Endothelial cell of umbilical vein (primary cell): ENCODE results near the gene ADD2. TPM values are rescaled to one million over a fixed set of nuclear protein-coding genes. Genes with fewer than 3 reads are reported as not detected.
A peak's percentile ranks its signal among the peaks of the same experiment; 100 is the strongest.

ENCODE experiments used
- BruUV-seq: library from RNA; stranded (reverse); fragments of 400-500 nt; replicated peaks from 2 replicates; lab custom pipeline; 2021; lab: Mats Ljungman, UMichigan
- CTCF ChIA-PET: fragments of 300-600, 350-600 bp; sonication (Branson Sonifier 250); formaldehyde crosslinking; loops from one replicate; lab custom pipeline; 2021; ENCODE audit warnings: antibody characterized with exemption, inconsistent platforms; lab: Charles Lee
- POLR2A ChIA-PET: fragments of 300-600, 350-600 bp; sonication (Branson Sonifier 250); formaldehyde crosslinking; loops from one replicate; lab custom pipeline; 2021; ENCODE audit warnings: antibody characterized with exemption, inconsistent platforms; lab: Charles Lee
- DNase-seq: peaks from one replicate; pipeline ENCODE4 v3.0.0-alpha.2; 2011; ENCODE audit warnings: low read depth, low spot score
- FAIRE-seq: peaks from 2 replicates; lab custom pipeline; 2011; peaks lifted over from hg19 to GRCh38; lab: Jason Lieb, UNC
- H2AFZ ChIP-seq: 2 replicates; pipeline ENCODE4 v1.6.0; 2012; ENCODE audit warnings: low read depth, low read length, control low read depth, inconsistent platforms
- H3K27ac ChIP-seq: 2 replicates; pipeline ENCODE4 v1.5.1; 2011; ENCODE audit warnings: low read depth, mild to moderate bottlenecking, control low read depth, low read length, moderate library complexity; ENCODE audit not compliant: insufficient read depth
- H3K27me3 ChIP-seq, 2 experiments: 2 replicates each; pipeline versions ENCODE4 v1.6.0 to v1.6.1; 2011; ENCODE audit warnings: low read length in 2 of 2, mixed read lengths in 1 of 2; ENCODE audit not compliant: control insufficient read depth in 2 of 2, insufficient read depth in 2 of 2
- H3K36me3 ChIP-seq, 2 experiments: 2 replicates in 1 of 2; 3 replicates in 1 of 2; pipeline ENCODE4 v1.5.1; 2011; ENCODE audit warnings: low read length in 2 of 2, mild to moderate bottlenecking in 1 of 2, moderate library complexity in 1 of 2; ENCODE audit not compliant: control insufficient read depth in 2 of 2, insufficient read depth in 2 of 2; ENCODE audit errors: extremely low read depth in 1 of 2
- H3K4me1 ChIP-seq: 3 replicates; pipeline ENCODE4 v1.5.1; 2011; ENCODE audit warnings: mild to moderate bottlenecking, low read length; ENCODE audit not compliant: control insufficient read depth, insufficient read depth; ENCODE audit errors: extremely low read depth
- H3K4me2 ChIP-seq: 2 replicates; pipeline ENCODE4 v1.6.1; 2011; ENCODE audit warnings: low read length, control low read depth, mixed read lengths; ENCODE audit not compliant: insufficient read depth
- H3K4me3 ChIP-seq, 3 experiments: fragments of 200-600 bp in 1 of 3; sonication (generic), shearing (Covaris generic) in 1 of 3; replicated peaks in 1 of 3; 2 replicates each; pipeline ENCODE4 v1.5.1; 2011 to 2016; ENCODE audit warnings: control low read depth in 3 of 3, low read length in 3 of 3, mild to moderate bottlenecking in 2 of 3, inconsistent platforms in 1 of 3, low read depth in 1 of 3, moderate library complexity in 1 of 3; ENCODE audit not compliant: insufficient read depth in 1 of 3
- H3K79me2 ChIP-seq: 2 replicates; pipeline ENCODE4 v1.6.0; 2012; ENCODE audit warnings: low read length, inconsistent platforms; ENCODE audit not compliant: control insufficient read depth, insufficient read depth
- H3K9ac ChIP-seq: replicated peaks from 2 replicates; pipeline ENCODE3; 2011; ENCODE audit warnings: low read length, control low read depth; ENCODE audit not compliant: insufficient read depth; ENCODE audit errors: extremely low read depth
- H3K9me1 ChIP-seq: replicated peaks from 3 replicates; pipeline ENCODE4 v1.6.0; 2011; ENCODE audit warnings: mild to moderate bottlenecking, low read length; ENCODE audit not compliant: control insufficient read depth, insufficient read depth; ENCODE audit errors: extremely low read depth
- H3K9me3 ChIP-seq: replicated peaks from 2 replicates; pipeline ENCODE4 v1.5.1; 2012; ENCODE audit warnings: low read length, inconsistent platforms; ENCODE audit not compliant: control insufficient read depth, insufficient read depth
- H4K20me1 ChIP-seq: replicated peaks from 2 replicates; pipeline ENCODE3; 2011; ENCODE audit warnings: mild to moderate bottlenecking, low read length; ENCODE audit not compliant: control insufficient read depth, insufficient read depth; ENCODE audit errors: extremely low read depth
- EZH2 ChIP-seq: IDR thresholded peaks from 2 replicates; pipeline ENCODE4 v1.6.1; 2012; ENCODE audit warnings: borderline replicate concordance, low read depth, mild to moderate bottlenecking, moderate library complexity, low read length, inconsistent platforms; ENCODE audit not compliant: severe bottlenecking
- FOS ChIP-seq: IDR thresholded peaks from 2 replicates; pipeline ENCODE4 v1.6.1; 2011; ENCODE audit warnings: mild to moderate bottlenecking, low read length, moderate library complexity, borderline replicate concordance; ENCODE audit not compliant: insufficient read depth
- GATA2 ChIP-seq: IDR thresholded peaks from 2 replicates; pipeline ENCODE4 v1.7.0; 2011; ENCODE audit warnings: low read depth, mild to moderate bottlenecking, moderate library complexity, mixed read lengths, low read length; ENCODE audit not compliant: insufficient read length, insufficient read depth
- JUN ChIP-seq: IDR thresholded peaks from 2 replicates; pipeline ENCODE4 v1.6.1; 2011; ENCODE audit warnings: borderline replicate concordance, low read depth; ENCODE audit not compliant: insufficient read length, insufficient read depth
- POLR2A ChIP-seq: IDR thresholded peaks from 2 replicates; pipeline ENCODE4 v1.6.1; 2012; ENCODE audit warnings: low read depth, mild to moderate bottlenecking, control low read depth, low read length
- POLR2AphosphoS5 ChIP-seq: IDR thresholded peaks from 2 replicates; pipeline ENCODE4 v1.6.1; 2012; ENCODE audit warnings: low read depth, mild to moderate bottlenecking, control low read depth, low read length, moderate library complexity; ENCODE audit not compliant: insufficient read depth
- dilution Hi-C: fragments of 300-500 bp; cut with MboI; formaldehyde crosslinking; loops from one replicate; pipeline ENCODE4 v1.15.0; 2019; ENCODE audit warnings: low sequenced_read_pairs; ENCODE audit not compliant: extremely low pct_ligation_motif_present
- intact Hi-C: fragments of 100-400 bp; cut with micrococcal nuclease; formaldehyde crosslinking; loops from one replicate; pipeline ENCODE4 v1.10.0; 2022
- polyA plus RNA-seq, 4 experiments: library from polyadenylated mRNA; depleted of rRNA in 3 of 4; stranded (reverse) in 3 of 4; unstranded in 1 of 4; fragments of >200 nt; gene quantifications; 2 replicates each; pipeline versions ENCODE4 v1.2.1 to v1.2.3, GENCODE V29; 2011 to 2012; ENCODE audit warnings: missing spikeins in 1 of 4
- total RNA-seq: library from RNA; stranded (reverse); gene quantifications from 2 replicates; pipeline ENCODE4 v1.2.3, GENCODE V29; 2021
- TF ChIP-seq, protein P1 (sequence below): IDR thresholded peaks from 2 replicates; pipeline ENCODE4 v1.6.1; 2011; ENCODE audit not compliant: insufficient read depth, insufficient read length
- TF ChIP-seq, protein P2 (sequence below), 2 donors: IDR thresholded peaks; 1 replicate in 1 of 2; 2 replicates in 1 of 2; pipeline ENCODE4 v1.5.1; 2011; ENCODE audit warnings: low read length in 2 of 2, mild to moderate bottlenecking in 2 of 2, moderate library complexity in 2 of 2, control low read depth in 1 of 2, inconsistent platforms in 1 of 2, low read depth in 1 of 2; ENCODE audit not compliant: insufficient read depth in 1 of 2; ENCODE audit errors: extremely low read depth in 1 of 2

Gene ADD2
- total and polyA plus RNA-seq, 2 donors (not counting 3 experiments of a cell fraction or from before 2014, with no cell fraction given) = 0.17 TPM; not detected in 1

GRCh38 chr2:70793450-70793849 lies 25.4 kb upstream of the ADD2 start:
- DNase-seq (no peak), FAIRE-seq (no peak)
- Histone ChIP-seq H3K79me2 (no peaks in the 10 kb centered on the region), H3K27me3 (peaks cover 40 to 56% of the 10 kb centered on the region in 2 experiments), H3K36me3 (no peaks in the 10 kb centered on the region), H3K9me3 (no peaks in the 10 kb centered on the region), H4K20me1 (no peaks in the 10 kb centered on the region), H3K4me1 (peaks cover 4% of the 10 kb centered on the region), H3K9ac (no peak overlapping the region), H3K4me3 (no peak overlapping the region), H3K27ac (no peak overlapping the region), H3K4me2 (no peak overlapping the region), H2AFZ (no peak overlapping the region), H3K9me1 (no peaks in the 10 kb centered on the region)
- TF ChIP-seq POLR2AphosphoS5 (no peak), POLR2A (no peak)
- ChIA-PET POLR2A (no interaction called here), CTCF (interaction anchor here (0.5 to 1.2 kb wide), 3 partner anchors 113 to 155 kb away, joined by 3 read pairs; no protein-coding TSS in a partner anchor)
- dilution Hi-C loops = no loop called here
- no TSS peak for BruUV-seq
- intact Hi-C loops = no loop called here

GRCh38 chr2:70790136-70790828 lies 22.3 kb upstream of the ADD2 start, which contains the start of gene FIGLA:
Gene FIGLA, minus strand, starts transcription at chr2:70790643. Its CDS starts 5 bp downstream, at chr2:70790638.
- Histone ChIP-seq H3K36me3 (no peaks in the 10 kb centered on the region), H2AFZ (no peak within 1 kb of the TSS), H4K20me1 (no peaks in the 10 kb centered on the region), H3K9me1 (no peaks in the 10 kb centered on the region), H3K4me1 (peaks cover 4% of the 10 kb centered on the region), H3K9me3 (no peaks in the 10 kb centered on the region), H3K4me2 (no peak within 1 kb of the TSS), H3K27me3 (peaks cover 48 to 73% of the 10 kb centered on the region in 2 experiments), H3K9ac (no peak within 1 kb of the TSS), H3K4me3 (no peak within 1 kb of the TSS), H3K27ac (no peak within 1 kb of the TSS), H3K79me2 (no peaks in the 10 kb centered on the region)
- BruUV-seq = no TSS peak
- DNase-seq (peak; percentile 28), FAIRE-seq (no peak)
- TF ChIP-seq GATA2 (no peak), EZH2 (peak; percentile 90), POLR2A (no peak), JUN (no peak), POLR2AphosphoS5 (no peak), FOS (no peak)
- TF ChIP-seq, protein P1, sequence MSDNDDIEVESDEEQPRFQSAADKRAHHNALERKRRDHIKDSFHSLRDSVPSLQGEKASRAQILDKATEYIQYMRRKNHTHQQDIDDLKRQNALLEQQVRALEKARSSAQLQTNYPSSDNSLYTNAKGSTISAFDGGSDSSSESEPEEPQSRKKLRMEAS = no peak
- TF ChIP-seq, protein P2, sequence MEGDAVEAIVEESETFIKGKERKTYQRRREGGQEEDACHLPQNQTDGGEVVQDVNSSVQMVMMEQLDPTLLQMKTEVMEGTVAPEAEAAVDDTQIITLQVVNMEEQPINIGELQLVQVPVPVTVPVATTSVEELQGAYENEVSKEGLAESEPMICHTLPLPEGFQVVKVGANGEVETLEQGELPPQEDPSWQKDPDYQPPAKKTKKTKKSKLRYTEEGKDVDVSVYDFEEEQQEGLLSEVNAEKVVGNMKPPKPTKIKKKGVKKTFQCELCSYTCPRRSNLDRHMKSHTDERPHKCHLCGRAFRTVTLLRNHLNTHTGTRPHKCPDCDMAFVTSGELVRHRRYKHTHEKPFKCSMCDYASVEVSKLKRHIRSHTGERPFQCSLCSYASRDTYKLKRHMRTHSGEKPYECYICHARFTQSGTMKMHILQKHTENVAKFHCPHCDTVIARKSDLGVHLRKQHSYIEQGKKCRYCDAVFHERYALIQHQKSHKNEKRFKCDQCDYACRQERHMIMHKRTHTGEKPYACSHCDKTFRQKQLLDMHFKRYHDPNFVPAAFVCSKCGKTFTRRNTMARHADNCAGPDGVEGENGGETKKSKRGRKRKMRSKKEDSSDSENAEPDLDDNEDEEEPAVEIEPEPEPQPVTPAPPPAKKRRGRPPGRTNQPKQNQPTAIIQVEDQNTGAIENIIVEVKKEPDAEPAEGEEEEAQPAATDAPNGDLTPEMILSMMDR (IDR thresholded peaks at IDR 0.05; ENCODE audit: extremely low read depth in 1 of 2, insufficient read depth in 1 of 2, low read depth in 1 of 2, low read length in 2 of 2) = no peak
- POLR2A ChIA-PET = no interaction called here
- CTCF ChIA-PET = interaction anchor here (0.7 to 6.0 kb wide), 23 partner anchors 8 to 488 kb away, joined by 3 to 137 read pairs (median 6); partner anchors contain the start of gene FAM136A
- intact Hi-C loops = no loop called here
- dilution Hi-C loops = no loop called here
